Hepatocyte (in vitro differentiated cells): ENCODE measurements around the gene SLC12A7. TPM values are rescaled to one million over a fixed set of nuclear protein-coding genes. Genes with fewer than 3 reads are reported as not detected.

ENCODE experiments used
- DNase-seq: peaks from one replicate; pipeline ENCODE4 v3.0.0-alpha.2; 2016; ENCODE audit warnings: low spot score
- H2AFZ ChIP-seq: fragments of 200-600 bp; sonication (generic); 2 replicates; pipeline ENCODE4 v1.6.0; 2016; ENCODE audit warnings: antibody characterized with exemption, mild to moderate bottlenecking
- H3K27ac ChIP-seq: fragments of 200-600 bp; sonication (generic); 2 replicates; pipeline ENCODE4 v1.5.1; 2016; ENCODE audit warnings: mild to moderate bottlenecking
- H3K27me3 ChIP-seq: fragments of 200-600 bp; sonication (generic); 2 replicates; pipeline ENCODE4 v1.6.1; 2016
- H3K36me3 ChIP-seq: fragments of 200-600 bp; sonication (generic); replicated peaks from 2 replicates; pipeline ENCODE4 v1.5.1; 2016; ENCODE audit warnings: low read depth; ENCODE audit not compliant: insufficient read depth
- H3K4me1 ChIP-seq: fragments of 200-600 bp; sonication (generic); 2 replicates; pipeline ENCODE4 v1.5.1; 2016; ENCODE audit warnings: mild to moderate bottlenecking, moderate library complexity; ENCODE audit not compliant: insufficient read depth
- H3K4me2 ChIP-seq: fragments of 200-600 bp; sonication (generic); 2 replicates; pipeline ENCODE4 v1.6.0; 2016
- H3K4me3 ChIP-seq: fragments of 200-600 bp; sonication (generic); 2 replicates; pipeline ENCODE4 v1.5.1; 2016; ENCODE audit warnings: mild to moderate bottlenecking
- H3K79me2 ChIP-seq: fragments of 200-600 bp; sonication (generic); 2 replicates; pipeline ENCODE4 v1.6.0; 2017; ENCODE audit warnings: mild to moderate bottlenecking
- H3K9me2 ChIP-seq: fragments of 200-600 bp; sonication (generic); replicated peaks from 2 replicates; pipeline ENCODE4 v1.6.0; 2017; ENCODE audit warnings: mild to moderate bottlenecking; ENCODE audit not compliant: insufficient read depth
- H3K9me3 ChIP-seq: fragments of 200-600 bp; sonication (generic); 2 replicates; pipeline ENCODE4 v1.5.1; 2016; ENCODE audit warnings: low read depth, mild to moderate bottlenecking
- H4K20me1 ChIP-seq: fragments of 200-600 bp; sonication (generic); 2 replicates; pipeline ENCODE4 v1.6.0; 2016; ENCODE audit warnings: mild to moderate bottlenecking; ENCODE audit not compliant: insufficient read depth, poor library complexity, severe bottlenecking
- EZH2 ChIP-seq: fragments of 200-600 bp; sonication (generic); IDR thresholded peaks from 2 replicates; pipeline ENCODE4 v1.6.1; 2016; ENCODE audit warnings: antibody characterized with exemption, mild to moderate bottlenecking, borderline replicate concordance
- EZH2phosphoT487 ChIP-seq: fragments of 200-600 bp; sonication (generic); IDR thresholded peaks from one replicate; pipeline ENCODE4 v1.6.1; 2018; ENCODE audit warnings: antibody characterized with exemption, mild to moderate bottlenecking, low read depth, moderate library complexity; ENCODE audit not compliant: unreplicated experiment, severe bottlenecking
- WGBS: methylation state at CpG from one replicate; pipeline ENCODE4 v1.1.6; 2016; ENCODE audit warnings: low lambda C conversion rate; ENCODE audit errors: missing lambda C conversion rate; 5-methylcytosine and 5-hydroxymethylcytosine counted together
- polyA plus RNA-seq: library from polyadenylated mRNA; unstranded; fragments of >200 nt; fragmentation: Nextera tagmentation; extraction: Ambion mirVana; gene quantifications from 2 replicates; pipeline ENCODE4 v1.2.1, GENCODE V29; 2016
- total RNA-seq: library from RNA; depleted of rRNA; stranded (reverse); fragments of >200 nt; gene quantifications from 2 replicates; pipeline ENCODE4 v1.2.3, GENCODE V29; 2014
- TF ChIP-seq, protein P1 (sequence below): fragments of 200-600 bp; sonication (generic); IDR thresholded peaks from 2 replicates; pipeline ENCODE4 v1.5.1; 2016; ENCODE audit warnings: antibody characterized with exemption, mild to moderate bottlenecking; ENCODE audit not compliant: poor library complexity

The SLC12A7 gene
- total and polyA plus RNA-seq, 2 experiments from 2014 or later: 30.2 to 34.3 TPM

DNA sequence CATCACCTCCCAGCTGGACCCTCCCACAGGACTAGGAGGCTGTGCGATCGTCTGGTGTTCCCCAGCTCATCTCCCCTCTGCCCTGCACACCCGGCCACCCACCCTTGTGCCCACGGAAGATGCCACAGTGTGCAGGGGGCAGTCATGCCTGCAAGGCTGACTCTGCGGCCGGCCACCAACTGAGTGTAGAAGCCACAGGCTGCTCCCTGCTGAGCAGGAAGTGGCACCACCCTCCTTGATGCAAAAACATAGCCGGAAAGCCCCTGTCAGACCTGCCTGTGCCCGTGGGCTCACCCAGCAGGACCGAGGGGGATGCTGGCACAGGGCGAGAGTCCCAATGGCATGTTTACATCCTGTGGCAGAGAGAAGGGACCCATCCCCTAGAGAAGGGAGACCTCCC, 40.3 kb upstream of the SLC12A7 start:
- no peaks in the 10 kb centered on the region for H3K9me2 ChIP-seq
- TF ChIP-seq EZH2phosphoT487 (no peak), EZH2 (no peak)
- TF ChIP-seq, protein P1, sequence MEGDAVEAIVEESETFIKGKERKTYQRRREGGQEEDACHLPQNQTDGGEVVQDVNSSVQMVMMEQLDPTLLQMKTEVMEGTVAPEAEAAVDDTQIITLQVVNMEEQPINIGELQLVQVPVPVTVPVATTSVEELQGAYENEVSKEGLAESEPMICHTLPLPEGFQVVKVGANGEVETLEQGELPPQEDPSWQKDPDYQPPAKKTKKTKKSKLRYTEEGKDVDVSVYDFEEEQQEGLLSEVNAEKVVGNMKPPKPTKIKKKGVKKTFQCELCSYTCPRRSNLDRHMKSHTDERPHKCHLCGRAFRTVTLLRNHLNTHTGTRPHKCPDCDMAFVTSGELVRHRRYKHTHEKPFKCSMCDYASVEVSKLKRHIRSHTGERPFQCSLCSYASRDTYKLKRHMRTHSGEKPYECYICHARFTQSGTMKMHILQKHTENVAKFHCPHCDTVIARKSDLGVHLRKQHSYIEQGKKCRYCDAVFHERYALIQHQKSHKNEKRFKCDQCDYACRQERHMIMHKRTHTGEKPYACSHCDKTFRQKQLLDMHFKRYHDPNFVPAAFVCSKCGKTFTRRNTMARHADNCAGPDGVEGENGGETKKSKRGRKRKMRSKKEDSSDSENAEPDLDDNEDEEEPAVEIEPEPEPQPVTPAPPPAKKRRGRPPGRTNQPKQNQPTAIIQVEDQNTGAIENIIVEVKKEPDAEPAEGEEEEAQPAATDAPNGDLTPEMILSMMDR: no peak
- H3K36me3 ChIP-seq: no peaks in the 10 kb centered on the region
- H3K4me1 ChIP-seq: peaks cover 9% of the 10 kb centered on the region
- H4K20me1 ChIP-seq: no peaks in the 10 kb centered on the region
- no peaks in the 10 kb centered on the region for H3K79me2 ChIP-seq
- peaks cover 11% of the 10 kb centered on the region for H3K27me3 ChIP-seq
- WGBS: 80% methylated on average over 10 of the region's 10 CpGs
- no peak overlapping the region for H3K27ac ChIP-seq
- no peak overlapping the region for H3K4me2 ChIP-seq
- no peak overlapping the region for H3K4me3 ChIP-seq
- no peak for DNase-seq
- no peaks in the 10 kb centered on the region for H3K9me3 ChIP-seq
- H2AFZ ChIP-seq: no peak overlapping the region

DNA sequence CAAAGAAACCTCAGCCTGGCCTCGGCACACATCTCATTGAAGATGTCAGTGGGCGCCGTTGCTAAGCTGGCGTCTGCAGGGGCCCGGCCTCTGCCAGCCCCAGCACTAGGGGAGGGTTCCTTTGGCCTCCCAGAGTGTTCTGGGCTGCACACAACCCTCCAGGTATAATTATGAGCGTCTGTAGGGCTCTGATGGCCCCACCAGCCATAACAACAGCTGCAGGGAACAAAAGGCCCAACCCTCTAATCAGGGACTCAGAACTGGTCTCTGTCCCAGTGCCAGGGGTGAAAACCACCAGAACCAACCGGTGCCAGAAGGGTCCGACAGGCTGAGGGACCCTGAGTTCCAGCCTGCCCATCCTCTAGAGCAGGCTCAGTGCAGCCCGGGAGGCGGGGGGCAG, 39.5 kb upstream of the SLC12A7 start:
- H3K36me3 ChIP-seq: no peaks in the 10 kb centered on the region
- 92% methylated on average over 10 of the region's 10 CpGs for WGBS
- TF ChIP-seq EZH2phosphoT487 (no peak), EZH2 (no peak)
- TF ChIP-seq, protein P1: no peak
- H3K9me3 ChIP-seq: no peaks in the 10 kb centered on the region
- H3K9me2 ChIP-seq: no peaks in the 10 kb centered on the region
- H3K27me3 ChIP-seq: peaks cover 5% of the 10 kb centered on the region
- H3K4me3 ChIP-seq: no peak overlapping the region
- H3K4me1 ChIP-seq: peaks cover 9% of the 10 kb centered on the region
- no peak overlapping the region for H3K27ac ChIP-seq
- no peak overlapping the region for H3K4me2 ChIP-seq
- no peak for DNase-seq
- H4K20me1 ChIP-seq: no peaks in the 10 kb centered on the region
- no peaks in the 10 kb centered on the region for H3K79me2 ChIP-seq
- no peak overlapping the region for H2AFZ ChIP-seq

DNA sequence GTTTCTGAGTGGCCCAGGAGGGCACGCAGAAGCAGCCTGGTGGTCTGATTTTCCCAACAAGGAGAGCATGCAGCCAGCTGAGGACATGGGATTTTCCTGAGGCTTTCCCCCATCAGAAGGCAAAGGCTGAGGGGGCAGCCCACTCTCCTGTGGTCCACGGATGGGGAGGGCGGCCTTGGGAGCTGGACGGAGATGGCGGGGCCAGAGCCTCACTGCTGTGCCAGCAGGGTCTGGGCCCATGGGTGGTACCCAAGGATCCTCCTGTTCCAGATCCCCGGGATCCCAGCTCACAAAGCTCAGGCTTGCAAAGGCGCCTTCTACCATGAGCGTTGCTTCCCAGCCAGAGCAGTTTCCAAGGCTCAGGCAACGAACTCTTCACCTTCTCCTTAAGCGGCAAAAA, 39.0 kb upstream of the SLC12A7 start:
- Histone ChIP-seq H3K9me3 (no peaks in the 10 kb centered on the region), H3K4me1 (peaks cover 9% of the 10 kb centered on the region), H3K79me2 (no peaks in the 10 kb centered on the region), H3K36me3 (no peaks in the 10 kb centered on the region), H3K27me3 (peaks cover under 1% of the 10 kb centered on the region), H3K9me2 (no peaks in the 10 kb centered on the region), H3K4me2 (no peak overlapping the region), H3K27ac (no peak overlapping the region), H4K20me1 (no peaks in the 10 kb centered on the region), H3K4me3 (no peak overlapping the region), H2AFZ (no peak overlapping the region)
- TF ChIP-seq, protein P1: no peak
- 91% methylated on average over 10 of the region's 10 CpGs for WGBS
- no peak for DNase-seq
